Calu3 (cell line): ENCODE data around the gene DIS3L2. TPM values are rescaled to one million over a fixed set of nuclear protein-coding genes. Genes with fewer than 3 reads are reported as not detected.

Experiments used
- BruUV-seq: library from RNA; stranded (reverse); fragments of 400-500 nt; replicated peaks from 2 replicates; lab custom pipeline; 2021; lab: Mats Ljungman, UMichigan
- CTCF ChIA-PET: fragments of 300-600 bp; sonication (Branson Sonifier 250); formaldehyde crosslinking; loops from one replicate; lab custom pipeline; 2022; ENCODE audit warnings: antibody characterized with exemption; lab: Charles Lee
- DNase-seq: peaks from one replicate; pipeline ENCODE4 v3.0.0; 2022
- H3K27ac Mint-ChIP-seq: one replicate; pipeline ENCODE4 v1.8.0; 2022; ENCODE audit warnings: mixed read lengths; ENCODE audit not compliant: unreplicated experiment
- H3K27me3 Mint-ChIP-seq: one replicate; pipeline ENCODE4 v1.8.0; 2022; ENCODE audit warnings: mixed read lengths; ENCODE audit not compliant: unreplicated experiment
- H3K36me3 Mint-ChIP-seq: one replicate; pipeline ENCODE4 v1.8.0; 2022; ENCODE audit warnings: mild to moderate bottlenecking, moderate library complexity, mixed read lengths; ENCODE audit not compliant: insufficient read depth, unreplicated experiment
- H3K4me1 Mint-ChIP-seq: one replicate; pipeline ENCODE4 v1.8.0; 2022; ENCODE audit warnings: mild to moderate bottlenecking, low read depth, mixed read lengths; ENCODE audit not compliant: unreplicated experiment
- H3K4me3 Mint-ChIP-seq: one replicate; pipeline ENCODE4 v1.8.0; 2022; ENCODE audit warnings: mild to moderate bottlenecking, low read depth, moderate library complexity, mixed read lengths; ENCODE audit not compliant: unreplicated experiment
- H3K9me3 Mint-ChIP-seq: one replicate; pipeline ENCODE4 v1.8.0; 2022; ENCODE audit warnings: low read depth, mixed read lengths; ENCODE audit not compliant: unreplicated experiment
- intact Hi-C: fragments of 100-400 bp; cut with micrococcal nuclease; formaldehyde crosslinking; loops from one replicate; pipeline ENCODE4 v1.10.0; 2022; ENCODE audit not compliant: unreplicated experiment
- total RNA-seq: library from RNA; stranded (reverse); gene quantifications from 2 replicates; pipeline ENCODE4 v1.2.3, GENCODE V29; 2022
- TF ChIP-seq, protein P1 (sequence below): fragments of 200-600 bp; IDR thresholded peaks from one replicate; pipeline ENCODE4 v1.8.0; 2022; ENCODE audit warnings: antibody characterized with exemption; ENCODE audit not compliant: unreplicated experiment

The DIS3L2 gene
- total RNA-seq, 1 experiment from 2014 or later, result 46.0 TPM

DNA sequence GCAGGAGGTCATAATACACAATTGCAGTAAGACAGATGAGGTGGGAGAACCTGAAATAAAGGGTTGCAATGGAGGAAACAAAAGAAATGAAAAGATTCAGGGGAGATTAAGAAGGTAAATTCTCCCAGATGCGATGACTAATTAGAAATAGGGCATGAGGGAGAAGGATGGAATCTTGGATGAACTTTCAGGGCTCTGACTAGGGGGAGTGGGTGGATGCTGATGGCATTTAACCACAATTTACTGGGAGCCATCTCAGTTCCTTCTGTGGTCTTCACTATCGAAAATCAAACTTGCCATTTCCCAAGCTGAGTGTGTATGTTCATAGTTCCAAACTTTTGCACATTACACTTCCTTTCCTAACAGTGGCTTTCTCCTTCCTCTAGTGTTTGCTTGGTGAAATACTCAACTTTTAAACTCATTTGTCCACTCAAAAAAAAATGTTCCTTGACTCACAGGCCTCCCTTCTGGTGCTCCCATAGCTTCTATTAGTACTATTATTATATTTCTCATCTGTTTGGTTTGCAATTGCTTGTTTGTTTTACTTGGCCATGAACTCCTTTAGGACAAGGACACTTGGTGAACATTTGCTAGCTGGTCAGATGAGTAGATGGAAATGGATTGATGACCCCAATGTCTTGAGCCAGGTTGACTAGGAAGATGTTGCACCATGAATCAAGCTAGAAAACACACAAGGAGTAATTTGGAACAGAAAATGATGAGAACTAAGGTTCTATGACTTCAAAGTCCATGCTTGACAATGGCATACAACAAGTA, 178.5 kb downstream of the DIS3L2 start:
- DNase-seq, result no peak
- Mint-ChIP-seq H3K4me1 (no peaks in the 10 kb centered on the region), H3K36me3 (no peaks in the 10 kb centered on the region), H3K9me3 (no peaks in the 10 kb centered on the region), H3K4me3 (no peak overlapping the region), H3K27me3 (no peaks in the 10 kb centered on the region), H3K27ac (no peak overlapping the region)
- intact Hi-C loops, result loop anchor here (5.0 kb wide), 2 partner anchors 233 to 288 kb away; no protein-coding TSS in a partner anchor
- no TSS peak for BruUV-seq
- TF ChIP-seq, protein P1, sequence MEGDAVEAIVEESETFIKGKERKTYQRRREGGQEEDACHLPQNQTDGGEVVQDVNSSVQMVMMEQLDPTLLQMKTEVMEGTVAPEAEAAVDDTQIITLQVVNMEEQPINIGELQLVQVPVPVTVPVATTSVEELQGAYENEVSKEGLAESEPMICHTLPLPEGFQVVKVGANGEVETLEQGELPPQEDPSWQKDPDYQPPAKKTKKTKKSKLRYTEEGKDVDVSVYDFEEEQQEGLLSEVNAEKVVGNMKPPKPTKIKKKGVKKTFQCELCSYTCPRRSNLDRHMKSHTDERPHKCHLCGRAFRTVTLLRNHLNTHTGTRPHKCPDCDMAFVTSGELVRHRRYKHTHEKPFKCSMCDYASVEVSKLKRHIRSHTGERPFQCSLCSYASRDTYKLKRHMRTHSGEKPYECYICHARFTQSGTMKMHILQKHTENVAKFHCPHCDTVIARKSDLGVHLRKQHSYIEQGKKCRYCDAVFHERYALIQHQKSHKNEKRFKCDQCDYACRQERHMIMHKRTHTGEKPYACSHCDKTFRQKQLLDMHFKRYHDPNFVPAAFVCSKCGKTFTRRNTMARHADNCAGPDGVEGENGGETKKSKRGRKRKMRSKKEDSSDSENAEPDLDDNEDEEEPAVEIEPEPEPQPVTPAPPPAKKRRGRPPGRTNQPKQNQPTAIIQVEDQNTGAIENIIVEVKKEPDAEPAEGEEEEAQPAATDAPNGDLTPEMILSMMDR, result no peak
- CTCF ChIA-PET, result interaction anchor here (0.6 kb wide), 1 partner anchor 306 kb away, joined by 3 read pairs; no protein-coding TSS in a partner anchor

DNA sequence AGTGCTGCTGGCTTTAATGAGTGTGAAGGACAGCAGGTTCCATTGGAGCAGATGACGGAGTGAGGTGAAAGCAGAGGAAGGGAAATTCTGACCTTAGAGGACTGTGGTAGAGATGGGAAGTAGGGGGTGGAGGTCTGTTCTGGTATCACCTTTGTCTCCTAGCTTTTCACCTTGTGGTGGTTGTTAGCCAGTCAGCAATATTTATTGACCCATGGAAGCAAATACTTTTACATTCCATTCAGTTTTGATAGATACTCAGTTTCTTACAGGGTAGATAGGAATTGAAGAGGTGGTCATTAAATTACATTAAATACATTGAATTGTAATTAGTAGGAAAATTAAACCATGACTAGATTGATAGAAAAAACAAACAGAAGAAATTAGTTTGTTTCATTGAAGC, 180.1 kb downstream of the DIS3L2 start:
- TF ChIP-seq, protein P1, result no peak
- Mint-ChIP-seq H3K4me1 (no peaks in the 10 kb centered on the region), H3K4me3 (no peak overlapping the region), H3K36me3 (no peaks in the 10 kb centered on the region), H3K9me3 (no peaks in the 10 kb centered on the region), H3K27ac (no peak overlapping the region), H3K27me3 (no peaks in the 10 kb centered on the region)
- intact Hi-C loops, result loop anchor here (5.0 kb wide), 2 partner anchors 234 to 289 kb away; no protein-coding TSS in a partner anchor
- no TSS peak for BruUV-seq
- no peak for DNase-seq
- CTCF ChIA-PET, result interaction anchor here (1.0 to 1.3 kb wide), 2 partner anchors 216 to 235 kb away, joined by 3 to 11 read pairs; no protein-coding TSS in a partner anchor

DNA sequence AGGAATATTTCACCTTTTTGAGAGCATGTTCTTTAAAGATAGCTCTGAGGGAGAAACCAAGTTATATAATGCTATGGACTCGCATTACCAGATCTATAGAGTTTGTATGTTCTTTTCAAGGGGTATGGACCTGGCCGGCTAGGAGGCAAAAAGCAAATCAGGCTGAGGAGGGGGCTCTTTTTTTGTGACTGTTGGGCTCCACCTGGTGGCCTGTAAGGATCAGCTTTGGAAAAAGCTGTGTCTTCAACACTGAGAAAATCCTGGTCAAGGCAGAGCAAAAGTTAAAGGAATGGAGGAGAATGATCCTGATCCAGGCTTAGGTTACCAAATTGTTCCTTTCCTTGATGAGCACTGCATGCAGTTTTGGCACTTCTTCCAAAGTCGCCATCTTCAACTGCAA, 180.5 kb downstream of the DIS3L2 start:
- Mint-ChIP-seq H3K27me3 (no peaks in the 10 kb centered on the region), H3K27ac (no peak overlapping the region), H3K4me3 (no peak overlapping the region), H3K36me3 (no peaks in the 10 kb centered on the region), H3K4me1 (no peaks in the 10 kb centered on the region), H3K9me3 (no peaks in the 10 kb centered on the region)
- CTCF ChIA-PET, result interaction anchor here (1.0 to 1.3 kb wide), 2 partner anchors 217 to 236 kb away, joined by 3 to 11 read pairs; no protein-coding TSS in a partner anchor
- peak; percentile 19 for DNase-seq
- intact Hi-C loops, result loop anchor here (1.0 to 5.0 kb wide), 3 partner anchors 217 to 290 kb away; no protein-coding TSS in a partner anchor
- TF ChIP-seq, protein P1, result peak; percentile 55
- BruUV-seq, result no TSS peak

DNA sequence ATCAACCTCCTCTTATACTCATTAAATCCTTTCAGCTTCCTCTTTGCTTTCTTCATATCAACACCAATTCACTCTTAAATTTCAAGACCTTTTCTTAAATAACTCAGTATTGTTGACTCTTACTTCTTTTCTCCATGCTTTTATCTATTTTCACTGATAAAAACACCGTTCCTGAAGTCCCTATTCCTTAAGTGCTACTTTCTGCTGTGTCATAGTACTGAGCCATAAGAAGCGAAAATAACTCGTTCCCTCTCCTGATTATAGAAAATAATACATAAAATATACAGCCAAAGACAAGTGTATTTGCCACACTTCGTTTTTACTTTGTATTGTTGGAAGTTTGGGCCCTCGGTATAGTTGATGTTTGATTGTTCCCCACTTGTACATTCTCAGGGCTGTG, 181.0 kb downstream of the DIS3L2 start:
- Mint-ChIP-seq H3K9me3 (no peaks in the 10 kb centered on the region), H3K27me3 (no peaks in the 10 kb centered on the region), H3K4me1 (no peaks in the 10 kb centered on the region), H3K27ac (no peak overlapping the region), H3K36me3 (no peaks in the 10 kb centered on the region), H3K4me3 (no peak overlapping the region)
- no TSS peak for BruUV-seq
- intact Hi-C loops, result loop anchor here (1.0 to 5.0 kb wide), 3 partner anchors 217 to 290 kb away; no protein-coding TSS in a partner anchor
- TF ChIP-seq, protein P1, result no peak
- CTCF ChIA-PET, result interaction anchor here (1.0 to 1.3 kb wide), 2 partner anchors 217 to 236 kb away, joined by 3 to 11 read pairs; no protein-coding TSS in a partner anchor
- no peak for DNase-seq
